ENCODE data around the gene FUT4. TPM values are rescaled to one million over a fixed set of nuclear protein-coding genes. Genes with fewer than 3 reads are reported as not detected.
"Not testable (repeated sequence)": the region's sequence is repeated elsewhere in the genome, so short reads cannot be mapped to it uniquely, and the experiment has no call there.

The FUT4 gene, protein sequence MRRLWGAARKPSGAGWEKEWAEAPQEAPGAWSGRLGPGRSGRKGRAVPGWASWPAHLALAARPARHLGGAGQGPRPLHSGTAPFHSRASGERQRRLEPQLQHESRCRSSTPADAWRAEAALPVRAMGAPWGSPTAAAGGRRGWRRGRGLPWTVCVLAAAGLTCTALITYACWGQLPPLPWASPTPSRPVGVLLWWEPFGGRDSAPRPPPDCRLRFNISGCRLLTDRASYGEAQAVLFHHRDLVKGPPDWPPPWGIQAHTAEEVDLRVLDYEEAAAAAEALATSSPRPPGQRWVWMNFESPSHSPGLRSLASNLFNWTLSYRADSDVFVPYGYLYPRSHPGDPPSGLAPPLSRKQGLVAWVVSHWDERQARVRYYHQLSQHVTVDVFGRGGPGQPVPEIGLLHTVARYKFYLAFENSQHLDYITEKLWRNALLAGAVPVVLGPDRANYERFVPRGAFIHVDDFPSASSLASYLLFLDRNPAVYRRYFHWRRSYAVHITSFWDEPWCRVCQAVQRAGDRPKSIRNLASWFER
- total RNA-seq: 7.2 and 10.6 TPM in 2 replicates

DNA sequence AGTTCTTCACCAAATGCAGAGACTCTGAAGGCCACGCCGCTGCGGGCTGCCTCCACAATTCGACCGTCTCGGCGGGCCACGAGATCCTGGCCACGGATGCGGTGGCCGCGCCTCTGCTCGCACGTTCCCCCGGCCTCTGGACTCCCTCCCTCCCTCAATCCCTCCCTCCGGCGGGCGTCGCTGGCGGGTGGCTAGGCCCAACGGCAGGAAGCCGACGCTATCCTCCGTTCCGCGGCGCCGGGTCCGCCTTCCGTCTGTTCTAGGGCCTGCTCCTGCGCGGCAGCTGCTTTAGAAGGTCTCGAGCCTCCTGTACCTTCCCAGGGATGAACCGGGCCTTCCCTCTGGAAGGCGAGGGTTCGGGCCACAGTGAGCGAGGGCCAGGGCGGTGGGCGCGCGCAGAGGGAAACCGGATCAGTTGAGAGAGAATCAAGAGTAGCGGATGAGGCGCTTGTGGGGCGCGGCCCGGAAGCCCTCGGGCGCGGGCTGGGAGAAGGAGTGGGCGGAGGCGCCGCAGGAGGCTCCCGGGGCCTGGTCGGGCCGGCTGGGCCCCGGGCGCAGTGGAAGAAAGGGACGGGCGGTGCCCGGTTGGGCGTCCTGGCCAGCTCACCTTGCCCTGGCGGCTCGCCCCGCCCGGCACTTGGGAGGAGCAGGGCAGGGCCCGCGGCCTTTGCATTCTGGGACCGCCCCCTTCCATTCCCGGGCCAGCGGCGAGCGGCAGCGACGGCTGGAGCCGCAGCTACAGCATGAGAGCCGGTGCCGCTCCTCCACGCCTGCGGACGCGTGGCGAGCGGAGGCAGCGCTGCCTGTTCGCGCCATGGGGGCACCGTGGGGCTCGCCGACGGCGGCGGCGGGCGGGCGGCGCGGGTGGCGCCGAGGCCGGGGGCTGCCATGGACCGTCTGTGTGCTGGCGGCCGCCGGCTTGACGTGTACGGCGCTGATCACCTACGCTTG is at the start of gene FUT4:
TSS of gene FUT4 (plus strand) at position 227 of the 951 bp plus-strand sequence. CDS start at position 440, 213 bp downstream.
- TF ChIP-seq, protein P1, sequence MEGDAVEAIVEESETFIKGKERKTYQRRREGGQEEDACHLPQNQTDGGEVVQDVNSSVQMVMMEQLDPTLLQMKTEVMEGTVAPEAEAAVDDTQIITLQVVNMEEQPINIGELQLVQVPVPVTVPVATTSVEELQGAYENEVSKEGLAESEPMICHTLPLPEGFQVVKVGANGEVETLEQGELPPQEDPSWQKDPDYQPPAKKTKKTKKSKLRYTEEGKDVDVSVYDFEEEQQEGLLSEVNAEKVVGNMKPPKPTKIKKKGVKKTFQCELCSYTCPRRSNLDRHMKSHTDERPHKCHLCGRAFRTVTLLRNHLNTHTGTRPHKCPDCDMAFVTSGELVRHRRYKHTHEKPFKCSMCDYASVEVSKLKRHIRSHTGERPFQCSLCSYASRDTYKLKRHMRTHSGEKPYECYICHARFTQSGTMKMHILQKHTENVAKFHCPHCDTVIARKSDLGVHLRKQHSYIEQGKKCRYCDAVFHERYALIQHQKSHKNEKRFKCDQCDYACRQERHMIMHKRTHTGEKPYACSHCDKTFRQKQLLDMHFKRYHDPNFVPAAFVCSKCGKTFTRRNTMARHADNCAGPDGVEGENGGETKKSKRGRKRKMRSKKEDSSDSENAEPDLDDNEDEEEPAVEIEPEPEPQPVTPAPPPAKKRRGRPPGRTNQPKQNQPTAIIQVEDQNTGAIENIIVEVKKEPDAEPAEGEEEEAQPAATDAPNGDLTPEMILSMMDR (conservative IDR thresholded peaks at IDR 0.05; ENCODE audit: low read depth, low read length): no peak
- DNase-seq (ENCODE audit: low read depth): no peak
- peak within 1 kb of the TSS; percentile 62 for H3K4me3 ChIP-seq (ENCODE audit: low read depth, low read length)

DNA sequence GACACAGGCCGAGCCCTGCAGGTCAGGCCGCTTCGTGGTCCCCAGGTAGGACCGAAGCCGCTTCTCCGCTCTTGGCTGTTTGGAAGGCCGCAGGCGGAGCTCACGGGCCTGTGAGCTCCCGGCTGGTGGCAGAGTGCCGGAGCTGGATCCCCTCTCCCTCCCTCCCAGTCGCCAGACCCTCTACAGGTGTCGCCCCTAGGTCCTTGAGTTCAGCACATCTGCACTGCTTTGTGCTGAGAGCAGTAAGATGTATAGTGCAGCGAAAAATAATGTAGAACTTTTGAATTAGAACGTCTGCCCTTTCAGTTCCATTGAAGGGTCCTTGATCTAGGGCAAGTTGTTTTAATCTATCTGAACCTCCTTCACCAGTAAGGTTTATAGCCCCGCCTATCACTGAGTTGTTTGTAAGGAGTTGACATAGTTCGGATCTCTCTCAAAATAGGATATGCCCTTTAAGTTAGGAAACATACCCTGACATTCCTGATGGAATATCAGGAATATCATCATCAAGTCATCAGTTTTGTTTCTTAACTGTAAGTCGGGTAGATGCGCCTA is 49.5 kb upstream of the FUT4 start:
- no peak for DNase-seq (ENCODE audit: low read depth)
- TF ChIP-seq, protein P1 (conservative IDR thresholded peaks at IDR 0.05; ENCODE audit: low read depth, low read length): no peak
- H3K4me3 ChIP-seq (ENCODE audit: low read depth, low read length): peak overlapping the region; percentile 79

DNA sequence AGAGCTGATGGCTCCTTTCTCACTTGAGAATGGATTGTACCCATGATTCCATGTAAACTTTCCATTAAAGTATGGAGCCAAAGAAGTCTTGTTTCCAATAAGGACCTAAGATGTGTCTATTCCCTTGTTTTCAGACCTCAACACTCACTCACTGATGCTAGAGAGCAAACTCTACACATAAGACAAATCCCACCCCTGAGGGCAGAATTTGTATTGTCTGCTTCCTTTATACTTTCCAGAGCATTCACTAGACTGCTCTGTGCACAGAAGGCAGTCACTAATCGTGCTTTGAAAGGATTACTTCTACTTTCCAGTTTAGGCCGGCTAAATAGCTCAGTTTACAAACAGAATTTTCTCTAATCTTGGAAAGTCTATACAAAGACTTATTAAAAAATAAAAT is 43.5 kb upstream of the FUT4 start:
- H3K4me3 ChIP-seq (ENCODE audit: low read depth, low read length): no peak overlapping the region
- DNase-seq (ENCODE audit: low read depth): no peak
- TF ChIP-seq, protein P1 (conservative IDR thresholded peaks at IDR 0.05; ENCODE audit: low read depth, low read length): no peak

DNA sequence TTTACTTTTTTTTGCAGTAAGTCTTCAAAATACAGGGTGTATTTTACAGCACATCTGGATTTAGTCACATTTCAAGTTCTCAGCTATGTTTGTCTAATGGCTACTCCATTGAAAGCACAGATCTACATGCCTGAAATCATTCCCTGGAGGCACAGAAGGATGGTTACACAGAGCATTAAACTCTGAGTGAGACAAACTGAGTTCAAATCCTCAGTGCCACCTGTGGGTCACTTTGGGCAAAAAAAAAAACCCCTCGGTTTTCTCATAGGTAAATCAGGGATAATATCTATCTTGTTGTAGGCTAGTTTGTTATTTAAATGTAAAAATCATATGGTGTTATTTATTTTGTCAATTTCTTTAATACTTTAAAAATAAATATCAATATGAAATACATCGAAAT is 42.2 kb upstream of the FUT4 start:
- TF ChIP-seq, protein P1 (conservative IDR thresholded peaks at IDR 0.05; ENCODE audit: low read depth, low read length): no peak
- DNase-seq (ENCODE audit: low read depth): no peak
- H3K4me3 ChIP-seq (ENCODE audit: low read depth, low read length): no peak overlapping the region

DNA sequence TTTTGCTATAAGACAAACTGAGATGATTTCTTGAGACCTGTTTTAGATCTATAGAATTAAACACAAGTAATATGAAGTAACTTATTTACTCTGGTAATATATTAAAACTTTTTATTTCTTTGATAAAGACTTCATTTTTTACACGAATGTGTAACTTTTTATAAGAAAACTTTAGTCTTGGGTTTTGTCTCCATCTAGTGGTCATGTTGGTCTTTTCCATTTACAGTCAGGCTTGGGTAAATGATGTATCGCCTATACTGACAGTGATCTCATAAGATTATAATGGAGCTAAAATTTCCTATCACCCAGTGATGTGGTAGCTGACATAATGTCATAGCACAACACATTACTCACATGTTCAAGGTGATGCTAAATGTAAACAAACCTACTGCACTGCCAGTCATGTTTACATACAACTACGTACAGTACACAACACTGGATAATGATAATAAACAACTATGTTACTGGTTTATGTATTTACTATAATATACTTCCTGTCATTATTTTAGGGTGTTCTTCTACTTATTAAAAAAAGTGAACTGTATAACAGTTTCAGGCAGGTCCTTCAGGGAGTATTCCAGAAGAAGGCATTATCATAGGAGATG is 38.9 kb upstream of the FUT4 start:
- DNase-seq (ENCODE audit: low read depth): no peak
- H3K4me3 ChIP-seq (ENCODE audit: low read depth, low read length): no peak overlapping the region

DNA sequence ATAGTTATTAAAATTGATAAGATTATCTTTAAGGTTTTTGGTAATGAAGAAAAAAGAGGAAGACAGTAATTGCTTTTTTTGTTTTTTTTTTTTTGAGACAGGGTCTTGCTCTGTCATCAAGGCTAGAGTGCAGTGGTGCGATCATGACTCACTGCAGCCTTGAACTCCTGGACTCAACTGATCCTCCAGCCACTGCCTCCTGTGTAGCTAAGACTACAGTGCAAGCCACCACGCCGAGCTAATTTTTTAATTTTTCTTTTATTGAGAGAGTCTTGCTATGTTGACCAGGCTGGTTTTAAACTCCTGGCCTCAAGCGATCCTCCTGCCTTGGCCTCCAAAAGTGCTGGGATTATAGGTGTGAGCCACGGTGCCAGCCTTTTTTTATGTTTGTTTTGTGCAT is 37.2 kb upstream of the FUT4 start:
- not testable (repeated sequence) for H3K4me3 ChIP-seq (ENCODE audit: low read depth, low read length); DNase-seq (ENCODE audit: low read depth)

More for the DNA sequence above, 38.9 kb upstream of the FUT4 start:
- TF ChIP-seq, protein P1 (conservative IDR thresholded peaks at IDR 0.05; ENCODE audit: low read depth, low read length): peak; percentile 61

Measured in epithelial cell of proximal tubule (primary cell).